ENCODE measurements around the gene TAF7.

The TAF7 gene, protein sequence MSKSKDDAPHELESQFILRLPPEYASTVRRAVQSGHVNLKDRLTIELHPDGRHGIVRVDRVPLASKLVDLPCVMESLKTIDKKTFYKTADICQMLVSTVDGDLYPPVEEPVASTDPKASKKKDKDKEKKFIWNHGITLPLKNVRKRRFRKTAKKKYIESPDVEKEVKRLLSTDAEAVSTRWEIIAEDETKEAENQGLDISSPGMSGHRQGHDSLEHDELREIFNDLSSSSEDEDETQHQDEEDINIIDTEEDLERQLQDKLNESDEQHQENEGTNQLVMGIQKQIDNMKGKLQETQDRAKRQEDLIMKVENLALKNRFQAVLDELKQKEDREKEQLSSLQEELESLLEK

DNA sequence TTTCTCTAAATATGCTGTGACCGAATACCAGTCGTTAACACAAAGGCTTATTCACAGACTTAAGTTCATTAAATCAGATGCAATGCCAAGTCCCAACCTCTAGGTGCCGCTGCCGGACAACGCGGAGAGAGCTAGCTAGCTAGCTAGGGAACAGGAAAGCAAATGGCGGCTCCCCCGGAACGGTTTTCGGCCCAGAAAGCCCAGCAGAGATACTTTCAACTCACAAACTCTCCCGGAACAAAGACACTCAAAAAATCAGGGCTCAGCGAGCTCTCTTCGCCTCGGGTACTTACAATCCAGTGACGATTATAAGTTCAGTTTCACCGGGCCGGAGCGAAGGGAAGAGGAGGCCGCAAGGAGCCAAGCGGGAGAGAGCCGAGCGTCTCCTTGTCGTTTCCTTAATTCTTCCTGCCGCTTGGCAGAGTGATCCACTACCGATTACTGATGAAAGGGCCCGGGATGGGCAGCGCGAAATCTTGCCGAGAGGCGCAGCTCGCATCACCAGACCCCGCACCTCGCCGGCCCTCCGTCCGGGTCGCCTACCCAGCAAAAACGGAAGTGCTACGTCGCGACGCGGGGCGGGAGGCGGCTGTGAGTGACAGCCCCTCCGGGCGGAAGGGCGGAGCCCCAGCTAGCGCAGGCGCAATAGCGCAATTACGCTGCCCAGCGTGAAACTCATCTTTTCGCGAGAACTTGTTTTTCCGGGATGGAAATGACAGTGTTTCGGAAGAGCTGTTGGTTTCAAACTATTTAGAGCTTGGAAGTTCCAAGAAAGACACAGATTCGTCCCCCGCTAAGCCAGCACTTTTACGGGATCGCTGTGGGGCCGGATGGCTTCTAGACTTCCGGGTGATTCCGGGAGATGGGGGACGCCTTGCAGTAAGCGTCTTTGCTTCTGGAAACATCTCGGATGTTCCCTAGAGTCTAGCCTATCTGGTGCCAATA is at the start of gene TAF7:
TAF7 (minus strand) TSS at position 560 of the 945 bp plus-strand sequence. CDS start 740 bp downstream, outside the sequence.
- H3K36me3 Mint-ChIP-seq, result peaks cover 33% of the 10 kb centered on the region
- H3K9me3 Mint-ChIP-seq (ENCODE audit: low read depth), result peaks cover 24% of the 10 kb centered on the region
- H3K27me3 Mint-ChIP-seq, result no peaks in the 10 kb centered on the region
- H3K4me3 Mint-ChIP-seq, result peak within 1 kb of the TSS; percentile 96
- H3K4me1 Mint-ChIP-seq (ENCODE audit: low read depth), result peaks cover 29% of the 10 kb centered on the region
- H3K27ac Mint-ChIP-seq, result peak within 1 kb of the TSS; percentile 97

DNA sequence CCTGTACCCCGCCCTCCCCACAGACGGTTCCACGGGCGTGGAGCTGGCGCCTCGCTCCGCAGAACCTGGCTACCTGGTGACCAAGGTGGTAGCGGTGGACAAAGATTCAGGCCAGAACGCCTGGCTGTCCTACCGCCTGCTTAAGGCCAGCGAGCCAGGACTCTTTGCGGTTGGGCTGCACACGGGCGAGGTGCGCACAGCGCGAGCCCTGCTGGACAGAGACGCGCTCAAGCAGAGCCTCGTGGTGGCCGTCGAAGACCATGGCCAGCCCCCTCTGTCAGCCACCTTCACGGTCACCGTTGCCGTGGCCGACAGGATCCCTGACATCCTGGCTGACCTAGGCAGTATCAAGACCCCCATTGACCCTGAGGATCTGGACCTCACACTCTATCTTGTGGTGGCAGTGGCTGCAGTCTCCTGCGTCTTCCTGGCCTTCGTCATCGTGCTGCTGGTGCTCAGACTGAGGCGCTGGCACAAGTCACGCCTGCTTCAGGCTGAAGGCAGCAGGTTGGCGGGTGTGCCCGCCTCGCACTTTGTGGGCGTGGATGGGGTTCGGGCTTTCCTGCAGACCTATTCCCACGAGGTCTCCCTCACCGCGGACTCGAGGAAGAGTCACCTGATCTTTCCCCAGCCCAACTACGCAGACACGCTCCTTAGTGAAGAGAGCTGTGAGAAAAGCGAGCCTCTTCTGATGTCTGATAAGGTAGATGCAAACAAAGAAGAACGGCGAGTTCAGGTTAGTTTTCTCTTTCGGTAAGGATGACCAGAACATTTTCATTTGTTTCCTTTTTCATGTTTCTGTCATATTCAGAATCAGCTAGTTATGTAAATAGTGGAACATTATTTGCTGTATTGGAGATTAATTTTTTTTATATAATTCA is 45.7 kb upstream of the TAF7 start:
- Mint-ChIP-seq H3K27ac (no peak overlapping the region), H3K9me3 (ENCODE audit: low read depth) (peaks cover 10% of the 10 kb centered on the region), H3K4me1 (ENCODE audit: low read depth) (peaks cover 8% of the 10 kb centered on the region), H3K36me3 (peaks cover 23% of the 10 kb centered on the region), H3K4me3 (no peak overlapping the region), H3K27me3 (peaks cover 67% of the 10 kb centered on the region)

DNA sequence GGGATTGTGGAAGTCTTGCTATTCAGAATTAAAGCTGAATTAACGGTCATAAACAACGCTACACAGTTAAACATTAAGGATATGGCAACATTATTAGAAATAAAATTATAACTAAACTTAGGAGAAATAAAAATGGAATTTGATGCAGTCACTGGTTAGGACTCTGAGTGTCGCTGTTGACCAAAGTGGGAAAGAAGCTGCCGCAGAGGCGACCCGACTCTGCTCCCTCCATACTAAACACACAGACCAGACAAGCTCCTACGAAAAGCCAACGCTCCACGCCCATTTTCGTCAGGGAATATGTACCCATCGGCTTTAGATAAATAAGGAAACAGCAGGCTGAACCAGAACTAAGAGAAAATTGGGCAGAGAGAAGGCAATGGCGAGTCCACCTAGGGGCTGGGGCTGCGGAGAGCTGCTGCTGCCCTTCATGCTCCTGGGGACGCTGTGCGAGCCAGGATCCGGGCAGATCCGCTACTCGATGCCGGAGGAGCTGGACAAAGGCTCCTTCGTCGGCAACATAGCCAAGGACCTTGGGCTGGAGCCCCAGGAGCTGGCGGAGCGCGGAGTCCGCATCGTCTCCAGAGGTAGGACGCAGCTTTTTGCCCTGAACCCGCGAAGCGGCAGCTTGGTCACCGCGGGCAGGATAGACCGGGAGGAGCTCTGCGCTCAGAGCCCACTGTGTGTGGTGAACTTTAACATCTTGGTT is 43.5 kb upstream of the TAF7 start, which contains the start of gene PCDHGA5:
PCDHGA5 (plus strand) TSS at position 211 of the 709 bp plus-strand sequence; CDS start at position 380, 169 bp downstream.
- Mint-ChIP-seq H3K4me3 (no peak within 1 kb of the TSS), H3K27me3 (peaks cover 68% of the 10 kb centered on the region), H3K9me3 (ENCODE audit: low read depth) (peaks cover 10% of the 10 kb centered on the region), H3K27ac (peak within 1 kb of the TSS; percentile 22), H3K4me1 (ENCODE audit: low read depth) (peaks cover 3% of the 10 kb centered on the region), H3K36me3 (peaks cover 29% of the 10 kb centered on the region)

GRCh38 chr5:141362719-141363118 is 42.1 kb upstream of the TAF7 start:
- Mint-ChIP-seq H3K4me1 (ENCODE audit: low read depth) (peaks cover 3% of the 10 kb centered on the region), H3K36me3 (peaks cover 34% of the 10 kb centered on the region), H3K4me3 (no peak overlapping the region), H3K27ac (no peak overlapping the region), H3K27me3 (peaks cover 67% of the 10 kb centered on the region), H3K9me3 (ENCODE audit: low read depth) (peaks cover 14% of the 10 kb centered on the region)

- peak overlapping the region; percentile 4 for H3K4me3 Mint-ChIP-seq
Observed at GRCh38 chr5:141360685-141361084, 40.1 kb upstream of the TAF7 start.

GRCh38 chr5:141359790-141360426 is 39.3 kb upstream of the TAF7 start, which contains the start of gene PCDHGB2:
Gene PCDHGB2, plus strand, starts transcription at chr5:141359994. Its CDS starts 142 bp downstream, at chr5:141360136.
- peak within 1 kb of the TSS; percentile 91 for H3K4me3 Mint-ChIP-seq
- peaks cover 27% of the 10 kb centered on the region for H3K36me3 Mint-ChIP-seq
- no peak within 1 kb of the TSS for H3K27ac Mint-ChIP-seq
- peaks cover 14% of the 10 kb centered on the region for H3K9me3 Mint-ChIP-seq (ENCODE audit: low read depth)
- H3K4me1 Mint-ChIP-seq (ENCODE audit: low read depth), result peaks cover 3% of the 10 kb centered on the region
- peaks cover 61% of the 10 kb centered on the region for H3K27me3 Mint-ChIP-seq

More at GRCh38 chr5:141360685-141361084, 40.1 kb upstream of the TAF7 start:
- H3K4me1 Mint-ChIP-seq (ENCODE audit: low read depth), result peaks cover 3% of the 10 kb centered on the region
- H3K27me3 Mint-ChIP-seq, result peaks cover 69% of the 10 kb centered on the region
- peaks cover 19% of the 10 kb centered on the region for H3K9me3 Mint-ChIP-seq (ENCODE audit: low read depth)
- H3K36me3 Mint-ChIP-seq, result peaks cover 31% of the 10 kb centered on the region
- H3K27ac Mint-ChIP-seq, result no peak overlapping the region

- Mint-ChIP-seq H3K4me1 (ENCODE audit: low read depth) (peaks cover 1% of the 10 kb centered on the region), H3K36me3 (peaks cover 16% of the 10 kb centered on the region), H3K4me3 (no peak overlapping the region), H3K27ac (no peak overlapping the region), H3K9me3 (ENCODE audit: low read depth) (peaks cover 9% of the 10 kb centered on the region), H3K27me3 (peaks cover 54% of the 10 kb centered on the region)
Observed at GRCh38 chr5:141356950-141357349, 36.4 kb upstream of the TAF7 start.

- Mint-ChIP-seq H3K27ac (no peak overlapping the region), H3K27me3 (peaks cover 52% of the 10 kb centered on the region), H3K9me3 (ENCODE audit: low read depth) (peaks cover 9% of the 10 kb centered on the region), H3K4me1 (ENCODE audit: low read depth) (peaks cover 1% of the 10 kb centered on the region), H3K36me3 (peaks cover 16% of the 10 kb centered on the region), H3K4me3 (peak overlapping the region; percentile 9)
Observed at GRCh38 chr5:141356133-141356532, 35.5 kb upstream of the TAF7 start.

GRCh38 chr5:141355641-141356040 is 35.1 kb upstream of the TAF7 start:
- Mint-ChIP-seq H3K9me3 (ENCODE audit: low read depth) (peaks cover 9% of the 10 kb centered on the region), H3K27me3 (peaks cover 52% of the 10 kb centered on the region), H3K4me1 (ENCODE audit: low read depth) (peaks cover 1% of the 10 kb centered on the region), H3K27ac (no peak overlapping the region), H3K36me3 (peaks cover 13% of the 10 kb centered on the region), H3K4me3 (peak overlapping the region; percentile 9)

DNA sequence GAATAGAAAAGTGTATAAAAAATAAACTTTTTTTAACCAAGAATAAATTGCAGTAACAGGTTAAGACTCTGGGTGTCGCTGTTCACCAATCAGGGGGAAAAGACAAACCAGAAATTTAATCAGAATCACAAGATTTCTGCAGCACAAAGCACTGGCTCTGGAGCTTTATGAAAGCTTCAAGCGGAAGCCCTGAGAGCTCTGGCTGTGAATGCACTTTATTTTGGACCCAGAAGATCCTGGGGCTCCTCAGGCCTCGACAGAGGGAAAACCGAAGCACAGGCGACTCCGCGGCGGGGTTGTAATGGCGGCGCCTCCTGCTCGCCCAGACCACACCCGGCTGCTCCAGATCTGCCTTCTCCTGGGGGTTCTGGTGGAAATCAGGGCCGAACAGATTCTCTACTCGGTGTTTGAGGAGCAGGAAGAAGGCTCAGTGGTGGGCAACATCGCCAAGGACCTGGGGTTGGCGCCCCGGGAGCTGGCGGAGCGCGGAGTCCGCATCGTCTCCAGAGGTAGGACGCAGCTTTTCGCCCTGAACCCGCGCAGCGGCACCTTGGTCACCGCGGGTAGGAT is 34.4 kb upstream of the TAF7 start, which contains the start of gene PCDHGA4:
PCDHGA4 (plus strand) TSS at position 122 of the 570 bp plus-strand sequence; CDS start at position 209, 87 bp downstream.
- Mint-ChIP-seq H3K27me3 (peaks cover 53% of the 10 kb centered on the region), H3K4me3 (peak within 1 kb of the TSS; percentile 9), H3K36me3 (peaks cover 15% of the 10 kb centered on the region)

DNA sequence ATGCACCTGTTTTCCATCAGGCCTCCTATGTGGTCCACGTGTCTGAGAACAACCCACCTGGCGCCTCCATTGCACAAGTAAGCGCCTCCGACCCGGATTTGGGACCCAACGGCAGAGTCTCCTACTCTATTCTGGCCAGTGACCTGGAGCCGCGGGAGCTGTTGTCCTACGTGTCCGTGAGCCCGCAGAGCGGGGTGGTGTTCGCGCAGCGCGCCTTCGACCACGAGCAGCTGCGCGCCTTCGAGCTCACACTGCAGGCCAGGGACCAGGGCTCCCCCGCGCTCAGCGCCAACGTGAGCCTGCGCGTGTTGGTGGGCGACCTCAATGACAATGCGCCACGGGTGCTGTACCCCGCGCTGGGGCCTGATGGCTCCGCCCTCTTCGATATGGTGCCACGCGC is 31.0 kb upstream of the TAF7 start:
- H3K27ac Mint-ChIP-seq, result no peak overlapping the region
- no peak overlapping the region for H3K4me3 Mint-ChIP-seq
- H3K27me3 Mint-ChIP-seq, result peaks cover 57% of the 10 kb centered on the region
- peaks cover 5% of the 10 kb centered on the region for H3K9me3 Mint-ChIP-seq (ENCODE audit: low read depth)
- H3K4me1 Mint-ChIP-seq (ENCODE audit: low read depth), result no peaks in the 10 kb centered on the region
- peaks cover 10% of the 10 kb centered on the region for H3K36me3 Mint-ChIP-seq

More for the DNA sequence above, 34.4 kb upstream of the TAF7 start, which contains the start of gene PCDHGA4:
- Mint-ChIP-seq H3K4me1 (ENCODE audit: low read depth) (peaks cover 1% of the 10 kb centered on the region), H3K27ac (no peak within 1 kb of the TSS), H3K9me3 (ENCODE audit: low read depth) (peaks cover 9% of the 10 kb centered on the region)

GRCh38 chr5:141349917-141350619 is 29.5 kb upstream of the TAF7 start, which contains the start of gene PCDHGB1:
Gene PCDHGB1, plus strand, starts transcription at chr5:141350099. Its CDS starts 162 bp downstream, at chr5:141350261.
- H3K27me3 Mint-ChIP-seq, result peaks cover 59% of the 10 kb centered on the region
- H3K4me3 Mint-ChIP-seq, result peak within 1 kb of the TSS; percentile 35
- no peak within 1 kb of the TSS for H3K27ac Mint-ChIP-seq

More at GRCh38 chr5:141349917-141350619, 29.5 kb upstream of the TAF7 start, which contains the start of gene PCDHGB1:
- no peaks in the 10 kb centered on the region for H3K4me1 Mint-ChIP-seq (ENCODE audit: low read depth)
- peaks cover 12% of the 10 kb centered on the region for H3K36me3 Mint-ChIP-seq
- H3K9me3 Mint-ChIP-seq (ENCODE audit: low read depth), result no peaks in the 10 kb centered on the region

Data from activated naive CD8-positive, alpha-beta T cell (primary cell).